NCI-H2227 (cell line): Measurements from ENCODE around the gene STAM.

Source experiments
- DNase-seq: peaks from one replicate; lab custom pipeline; 2025; ENCODE audit not compliant: unreplicated experiment; lab: John Stamatoyannopoulos, UW

The STAM gene

GRCh38 chr10:17758200-17758599 lies 114.2 kb downstream of the STAM start:
- no peak for DNase-seq

- DNase-seq: no peak
These were observed 114.9 kb downstream of the STAM start for GRCh38 chr10:17758896-17759295.

DNA sequence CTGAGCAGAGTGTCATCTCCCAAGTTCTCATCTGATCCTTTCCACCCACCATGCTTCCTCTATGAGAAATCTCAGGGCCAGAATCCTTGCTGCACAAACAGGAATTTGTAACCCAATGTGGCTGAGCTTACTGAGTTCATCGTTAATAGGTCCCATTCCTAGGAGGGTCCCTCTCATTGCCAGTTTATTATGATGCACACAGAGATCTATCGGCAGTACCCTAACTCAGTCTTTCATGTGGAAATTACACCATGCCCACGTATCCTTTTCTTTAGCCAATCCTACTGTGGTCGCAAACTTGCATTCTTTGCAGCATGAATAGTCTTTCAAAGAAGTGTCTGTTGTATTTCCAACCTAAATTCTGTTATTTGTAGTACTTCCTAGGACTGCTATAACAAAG lies 120.2 kb downstream of the STAM start:
- DNase-seq: no peak

DNA sequence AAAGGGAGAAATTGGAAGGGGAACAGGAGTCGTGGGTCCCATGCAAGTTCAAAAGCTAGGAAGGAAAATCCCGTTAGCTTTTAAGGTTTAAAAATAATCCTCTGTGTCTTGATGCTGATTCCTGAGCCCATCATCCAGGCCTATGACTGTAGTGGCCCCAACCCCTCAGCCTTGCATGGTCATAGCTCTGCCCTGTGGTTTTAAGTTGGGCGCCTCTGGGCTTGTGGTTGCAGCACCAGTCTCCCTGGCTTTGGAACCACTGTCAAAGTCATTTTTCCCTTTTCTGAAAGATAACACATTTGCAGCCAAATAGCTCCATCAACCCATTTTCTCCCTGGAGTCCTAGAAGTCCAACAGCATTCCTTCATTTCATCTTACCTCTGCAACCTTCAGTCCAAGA lies 121.7 kb downstream of the STAM start:
- DNase-seq: no peak
